H1 (cell line): ENCODE results near the gene NLRP1. TPM values are rescaled to one million over a fixed set of nuclear protein-coding genes. Genes with fewer than 3 reads are reported as not detected.

Experiments used
- CTCF ChIA-PET: fragments of 300-600 bp; sonication (Branson Sonifier 250); formaldehyde crosslinking; loops from one replicate; lab custom pipeline; 2021; ENCODE audit not compliant: partially characterized antibody; lab: Charles Lee
- POLR2A ChIA-PET: fragments of 300-600 bp; sonication (Branson Sonifier 250); formaldehyde crosslinking; loops from one replicate; lab custom pipeline; 2021; ENCODE audit warnings: inconsistent platforms; ENCODE audit not compliant: partially characterized antibody; lab: Charles Lee
- DNase-seq, 2 experiments: peaks; one replicate each; pipeline versions ENCODE4 v3.0.0 to v3.0.0-alpha.2; 2010 to 2022; ENCODE audit warnings: low spot score in 2 of 2, low read depth in 1 of 2, mixed read lengths in 1 of 2
- FAIRE-seq: peaks from 2 replicates; lab custom pipeline; 2011; peaks lifted over from hg19 to GRCh38; lab: Jason Lieb, UNC
- H2AFZ ChIP-seq: 2 replicates; pipeline ENCODE4 v1.8.1; 2012; ENCODE audit warnings: low read length, inconsistent platforms
- H2AK5ac ChIP-seq: 2 replicates; pipeline ENCODE4 v1.6.1; 2013; ENCODE audit warnings: low read depth, low read length
- H2BK120ac ChIP-seq: replicated peaks from 2 replicates; pipeline ENCODE3; 2013; ENCODE audit warnings: low read depth, low read length, inconsistent platforms
- H2BK12ac ChIP-seq: 2 replicates; pipeline ENCODE4 v1.6.1; 2013; ENCODE audit warnings: low read depth, low read length
- H2BK15ac ChIP-seq: 2 replicates; pipeline ENCODE4 v1.6.1; 2013; ENCODE audit warnings: low read length
- H2BK20ac ChIP-seq: 2 replicates; pipeline ENCODE4 v1.6.1; 2013; ENCODE audit warnings: low read length
- H2BK5ac ChIP-seq: 2 replicates; pipeline ENCODE4 v1.6.1; 2013; ENCODE audit warnings: low read depth, low read length
- H3K14ac ChIP-seq: 2 replicates; pipeline ENCODE4 v1.6.1; 2013; ENCODE audit warnings: inconsistent platforms; ENCODE audit not compliant: insufficient read length
- H3K18ac ChIP-seq: 2 replicates; pipeline ENCODE4 v1.6.1; 2013; ENCODE audit warnings: low read length; ENCODE audit errors: extremely low read depth
- H3K23ac ChIP-seq: 2 replicates; pipeline ENCODE4 v1.6.1; 2013; ENCODE audit warnings: inconsistent platforms; ENCODE audit not compliant: insufficient read length
- H3K23me2 ChIP-seq: 2 replicates; pipeline ENCODE4 v1.6.1; 2013; ENCODE audit warnings: low read depth, low read length
- H3K27ac ChIP-seq: 2 replicates; pipeline ENCODE4 v1.6.1; 2011; ENCODE audit warnings: low read depth, low read length, inconsistent platforms
- H3K27me3 ChIP-seq, 4 experiments: replicated peaks in 1 of 4; 1 replicate in 1 of 4; 2 replicates in 3 of 4; pipeline versions ENCODE4 v1.6.1 to v1.8.1; 2011 to 2013; ENCODE audit warnings: low read length in 3 of 4, mild to moderate bottlenecking in 3 of 4, inconsistent platforms in 2 of 4, mixed read lengths in 2 of 4, moderate library complexity in 1 of 4; ENCODE audit not compliant: control insufficient read depth in 3 of 4, insufficient read depth in 3 of 4; ENCODE audit errors: extremely low read depth in 1 of 4
- H3K36me3 ChIP-seq, 4 experiments: 2 replicates each; pipeline versions ENCODE4 v1.6.1 to v1.8.1; 2011 to 2013; ENCODE audit warnings: mild to moderate bottlenecking in 4 of 4, low read length in 3 of 4, moderate library complexity in 2 of 4, control low read depth in 1 of 4, inconsistent platforms in 1 of 4; ENCODE audit not compliant: insufficient read depth in 4 of 4, control insufficient read depth in 2 of 4
- H3K4ac ChIP-seq: replicated peaks from 2 replicates; pipeline ENCODE3; 2013; ENCODE audit warnings: low read length, low read depth, mixed read lengths, inconsistent platforms; ENCODE audit not compliant: insufficient read length
- H3K4me1 ChIP-seq, 4 experiments: replicated peaks in 1 of 4; 1 replicate in 1 of 4; 2 replicates in 3 of 4; pipeline versions ENCODE4 v1.6.1 to v1.8.1; 2011 to 2013; ENCODE audit warnings: low read length in 3 of 4, inconsistent platforms in 2 of 4, mixed read lengths in 1 of 4; ENCODE audit not compliant: insufficient read depth in 4 of 4, control insufficient read depth in 3 of 4
- H3K4me2 ChIP-seq, 2 experiments: 2 replicates each; pipeline versions ENCODE4 v1.6.1 to v1.8.1; 2011 to 2013; ENCODE audit warnings: low read depth in 2 of 2, low read length in 2 of 2, control low read depth in 1 of 2, inconsistent platforms in 1 of 2, mild to moderate bottlenecking in 1 of 2; ENCODE audit not compliant: insufficient read depth in 1 of 2
- H3K4me3 ChIP-seq, 4 experiments: fragments of 200-600, 300-600 bp in 1 of 4; sonication (generic), shearing (Covaris generic), sonication (Bioruptor Twin) in 1 of 4; 2 replicates each; pipeline versions ENCODE4 v1.5.1 to v1.8.1; 2011 to 2016; ENCODE audit warnings: low read length in 4 of 4, low read depth in 3 of 4, control low read depth in 2 of 4, inconsistent platforms in 2 of 4, mild to moderate bottlenecking in 2 of 4, mixed read lengths in 1 of 4, moderate library complexity in 1 of 4; ENCODE audit not compliant: insufficient read depth in 2 of 4; ENCODE audit errors: extremely low read depth in 1 of 4
- H3K56ac ChIP-seq: replicated peaks from 2 replicates; pipeline ENCODE3; 2013; ENCODE audit warnings: low read depth, mild to moderate bottlenecking, mixed read lengths, low read length, inconsistent platforms; ENCODE audit not compliant: insufficient read length
- H3K79me1 ChIP-seq: 2 replicates; pipeline ENCODE4 v1.6.1; 2013; ENCODE audit warnings: low read depth, low read length, control low read depth
- H3K79me2 ChIP-seq, 2 experiments: 2 replicates each; pipeline versions ENCODE4 v1.6.1 to v1.8.1; 2012 to 2013; ENCODE audit warnings: low read length in 2 of 2, mild to moderate bottlenecking in 2 of 2, inconsistent platforms in 1 of 2; ENCODE audit not compliant: insufficient read depth in 2 of 2, control insufficient read depth in 1 of 2
- H3K9ac ChIP-seq, 4 experiments: replicated peaks in 1 of 4; 1 replicate in 1 of 4; 2 replicates in 3 of 4; pipeline versions ENCODE4 v1.6.1 to v1.8.1; 2011 to 2013; ENCODE audit warnings: low read depth in 3 of 4, low read length in 3 of 4, control low read depth in 2 of 4, mild to moderate bottlenecking in 2 of 4, moderate library complexity in 2 of 4, inconsistent platforms in 1 of 4; ENCODE audit errors: extremely low read depth in 1 of 4
- H3K9me3 ChIP-seq, 2 experiments: 2 replicates each; pipeline versions ENCODE4 v1.6.1 to v1.8.1; 2012 to 2013; ENCODE audit warnings: mild to moderate bottlenecking in 2 of 2, moderate library complexity in 2 of 2, control low read depth in 1 of 2, inconsistent platforms in 1 of 2, low read depth in 1 of 2, low read length in 1 of 2, mixed read lengths in 1 of 2; ENCODE audit not compliant: insufficient read depth in 2 of 2
- H4K20me1 ChIP-seq, 2 experiments: replicated peaks in 1 of 2; 2 replicates each; pipeline versions ENCODE3 to v1.8.1; 2011 to 2013; ENCODE audit warnings: inconsistent platforms in 2 of 2, low read length in 2 of 2, mild to moderate bottlenecking in 1 of 2; ENCODE audit not compliant: insufficient read depth in 2 of 2, control insufficient read depth in 1 of 2
- H4K5ac ChIP-seq: 2 replicates; pipeline ENCODE4 v1.6.1; 2013; ENCODE audit warnings: low read length, low read depth, mixed read lengths, inconsistent platforms; ENCODE audit not compliant: insufficient read length
- H4K8ac ChIP-seq: 2 replicates; pipeline ENCODE4 v1.8.0; 2013; ENCODE audit warnings: mild to moderate bottlenecking, moderate library complexity, low read length, inconsistent platforms; ENCODE audit not compliant: insufficient read depth; ENCODE audit errors: extremely low read depth
- H4K91ac ChIP-seq: replicated peaks from 2 replicates; pipeline ENCODE3; 2013; ENCODE audit warnings: low read length, mixed read lengths, inconsistent platforms; ENCODE audit not compliant: insufficient read length
- CHD2 ChIP-seq: IDR thresholded peaks from 2 replicates; pipeline ENCODE4 v1.6.1; 2012; ENCODE audit warnings: low read length, improper control_type of control experiment
- JUND ChIP-seq: IDR thresholded peaks from 2 replicates; pipeline ENCODE4 v1.6.1; 2011; ENCODE audit warnings: mild to moderate bottlenecking, improper control_type of control experiment, low read length
- NANOG ChIP-seq: IDR thresholded peaks from 2 replicates; pipeline ENCODE4 v1.6.1; 2011; ENCODE audit warnings: low read length, low read depth, mild to moderate bottlenecking, inconsistent platforms; ENCODE audit not compliant: insufficient read depth, poor library complexity, severe bottlenecking
- SAP30 ChIP-seq: fragments of 300-600 bp; sonication (generic); IDR thresholded peaks from 2 replicates; pipeline ENCODE4 v1.7.1; 2012; ENCODE audit warnings: low read length, moderate library complexity, mild to moderate bottlenecking, inconsistent platforms; ENCODE audit not compliant: insufficient read depth, insufficient replicate concordance
- SIRT6 ChIP-seq: IDR thresholded peaks from one replicate; pipeline ENCODE4 v1.7.1; 2012; ENCODE audit warnings: low read length, inconsistent platforms
- SP1 ChIP-seq: IDR thresholded peaks from 2 replicates; pipeline ENCODE4 v1.6.1; 2011; ENCODE audit warnings: low read depth, low read length
- WGBS, 2 experiments: shearing (Covaris generic) in 1 of 2; methylation state at CpG; one replicate each; pipeline versions ENCODE4 v1.1.6 to v1.1.7; 2013 to 2015; ENCODE audit warnings: low lambda C conversion rate in 2 of 2, mixed read lengths in 2 of 2, inconsistent platforms in 1 of 2, low coverage in 1 of 2, missing lambda C conversion rate in 1 of 2; ENCODE audit not compliant: insufficient replicate concordance in 2 of 2, insufficient coverage in 1 of 2, insufficient read length in 1 of 2; ENCODE audit errors: extremely low coverage in 1 of 2, missing lambda C conversion rate in 1 of 2; 5-methylcytosine and 5-hydroxymethylcytosine counted together
- polyA plus RNA-seq, 7 experiments: library from polyadenylated mRNA; depleted of rRNA in 3 of 7; stranded (reverse) in 5 of 7; unstranded in 2 of 7; fragments of >200 nt in 5 of 7; fragments of 200-250 nt in 2 of 7; gene quantifications; 1 replicate in 5 of 7; 2 replicates in 1 of 7; 4 replicates in 1 of 7; pipeline versions ENCODE4 v1.2.1 to v1.2.3, GENCODE V29; 2011 to 2013; ENCODE audit warnings: missing spikeins in 2 of 7, mixed read lengths in 2 of 7
- total RNA-seq: library from RNA; stranded (reverse); fragmentation: NEBNext Ultra II Directional; extraction: Animal tissue kit (Norgen Biotek cat#: 25700); gene quantifications from 2 replicates; pipeline ENCODE4 v1.2.1, GENCODE V29; 2021

Gene NLRP1
- total and polyA plus RNA-seq, 2 of the 8 experiments (the other 6 are each of a cell fraction or from before 2014, with no cell fraction given), result 8.6 to 10.4 TPM

GRCh38 chr17:5555254-5555653, 29.1 kb downstream of the NLRP1 start:
- Histone ChIP-seq H3K4me1 (no peaks in the 10 kb centered on the region), H3K4me3 (no peak overlapping the region), H3K9ac (no peak overlapping the region), H3K23ac (no peak overlapping the region), H3K27ac (no peak overlapping the region), H2BK15ac (no peak overlapping the region), H2AFZ (no peak overlapping the region), H3K79me2 (no peaks in the 10 kb centered on the region), H4K91ac (no peak overlapping the region), H3K14ac (no peak overlapping the region), H4K5ac (no peak overlapping the region), H2BK120ac (no peak overlapping the region), H3K36me3 (no peaks in the 10 kb centered on the region), H2AK5ac (no peak overlapping the region), H4K20me1 (no peaks in the 10 kb centered on the region), H3K23me2 (no peaks in the 10 kb centered on the region; the same call in 1 of the 2 replicates), H3K4me2 (no peak overlapping the region), H2BK20ac (no peak overlapping the region), H3K4ac (no peak overlapping the region), H3K18ac (no peak overlapping the region), H4K8ac (no peak overlapping the region), H3K56ac (no peak overlapping the region), H3K27me3 (no peaks in the 10 kb centered on the region; a peak in 1 of 7 replicates), H2BK12ac (no peak overlapping the region), H2BK5ac (no peak overlapping the region), H3K79me1 (no peaks in the 10 kb centered on the region)
- 79% methylated on average over 3 of the region's 3 CpGs; no CpG with 5 or more reads in 1 of the 2 experiments for WGBS, 2 experiments
- ChIA-PET CTCF (interaction anchor here (0.5 to 1.6 kb wide), 4 partner anchors 37 to 881 kb away, joined by 3 to 5 read pairs (median 4); no protein-coding TSS in a partner anchor), POLR2A (interaction anchor here (1.2 kb wide), 1 partner anchor 12 kb away, joined by 3 read pairs; no protein-coding TSS in a partner anchor)
- DNase-seq (no peak), FAIRE-seq (no peak)
- TF ChIP-seq JUND (no peak), NANOG (no peak), SAP30 (no peak), SP1 (no peak), CHD2 (no peak), SIRT6 (no peak)
- TF ChIP-seq, all 59 proteins: peak for 0
- H3K9me3 ChIP-seq, result no peaks in the 10 kb centered on the region
